Mammary epithelial cell (primary cell): ENCODE measurements around the gene NAPB.

Experiments
- EZH2 ChIP-seq: IDR thresholded peaks from 2 replicates; pipeline ENCODE4 v1.6.1; 2012; ENCODE audit warnings: low read length, inconsistent platforms, borderline replicate concordance
- TF ChIP-seq, protein P1 (sequence below), 2 donors: IDR thresholded peaks in 1 of 2; conservative IDR thresholded peaks in 1 of 2; 2 replicates each; pipeline ENCODE4 v1.5.1; 2011 to 2012; ENCODE audit warnings: inconsistent platforms in 2 of 2, low read length in 2 of 2, mild to moderate bottlenecking in 2 of 2, control low read depth in 1 of 2, low read depth in 1 of 2; ENCODE audit not compliant: insufficient read depth in 1 of 2; ENCODE audit errors: extremely low read depth in 1 of 2

DNA sequence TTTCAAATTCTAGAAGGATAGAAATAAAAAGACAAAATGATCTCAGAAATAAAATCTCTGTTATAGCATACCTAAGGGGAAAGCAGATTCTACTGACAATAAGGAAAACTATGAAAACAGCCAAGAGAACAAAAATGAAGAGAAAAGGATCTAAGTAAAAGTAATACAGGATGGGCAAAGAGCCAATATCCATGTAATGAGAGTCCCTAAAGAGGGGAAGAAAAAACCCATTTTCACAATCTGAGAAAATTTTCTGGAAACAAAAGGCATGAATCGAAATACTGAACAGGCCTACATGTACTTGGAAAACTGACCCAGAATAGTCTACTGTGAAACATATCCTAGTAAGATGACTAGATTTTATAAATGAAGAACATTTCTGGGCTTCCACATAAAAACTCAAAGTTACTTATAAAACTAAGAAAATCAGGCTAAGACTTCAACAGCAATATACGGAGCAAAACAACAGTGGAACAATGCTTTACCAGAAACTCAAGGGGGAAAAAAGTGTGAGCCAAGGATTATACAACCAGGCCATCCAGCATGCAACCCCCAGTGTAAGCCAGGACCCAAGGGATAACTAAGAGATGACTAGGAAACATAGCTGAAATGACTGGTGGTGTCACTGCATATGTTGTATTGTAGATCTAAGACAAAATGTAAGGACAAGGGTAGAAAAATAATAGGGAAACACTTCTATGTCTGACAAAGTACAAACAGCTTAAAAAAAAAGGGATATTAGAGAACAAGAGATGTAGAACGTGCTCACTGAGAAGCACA lies 10.2 kb downstream of the NAPB start:
- TF ChIP-seq, protein P1, sequence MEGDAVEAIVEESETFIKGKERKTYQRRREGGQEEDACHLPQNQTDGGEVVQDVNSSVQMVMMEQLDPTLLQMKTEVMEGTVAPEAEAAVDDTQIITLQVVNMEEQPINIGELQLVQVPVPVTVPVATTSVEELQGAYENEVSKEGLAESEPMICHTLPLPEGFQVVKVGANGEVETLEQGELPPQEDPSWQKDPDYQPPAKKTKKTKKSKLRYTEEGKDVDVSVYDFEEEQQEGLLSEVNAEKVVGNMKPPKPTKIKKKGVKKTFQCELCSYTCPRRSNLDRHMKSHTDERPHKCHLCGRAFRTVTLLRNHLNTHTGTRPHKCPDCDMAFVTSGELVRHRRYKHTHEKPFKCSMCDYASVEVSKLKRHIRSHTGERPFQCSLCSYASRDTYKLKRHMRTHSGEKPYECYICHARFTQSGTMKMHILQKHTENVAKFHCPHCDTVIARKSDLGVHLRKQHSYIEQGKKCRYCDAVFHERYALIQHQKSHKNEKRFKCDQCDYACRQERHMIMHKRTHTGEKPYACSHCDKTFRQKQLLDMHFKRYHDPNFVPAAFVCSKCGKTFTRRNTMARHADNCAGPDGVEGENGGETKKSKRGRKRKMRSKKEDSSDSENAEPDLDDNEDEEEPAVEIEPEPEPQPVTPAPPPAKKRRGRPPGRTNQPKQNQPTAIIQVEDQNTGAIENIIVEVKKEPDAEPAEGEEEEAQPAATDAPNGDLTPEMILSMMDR (conservative IDR thresholded peaks at IDR 0.05 in 1 of 2, IDR thresholded peaks at IDR 0.05 in 1 of 2; ENCODE audit: extremely low read depth in 1 of 2, insufficient read depth in 1 of 2, low read depth in 1 of 2, low read length in 2 of 2): no peak
- no peak for TF ChIP-seq EZH2
